ENCODE data around the gene FLCN.

FLCN gene

DNA sequence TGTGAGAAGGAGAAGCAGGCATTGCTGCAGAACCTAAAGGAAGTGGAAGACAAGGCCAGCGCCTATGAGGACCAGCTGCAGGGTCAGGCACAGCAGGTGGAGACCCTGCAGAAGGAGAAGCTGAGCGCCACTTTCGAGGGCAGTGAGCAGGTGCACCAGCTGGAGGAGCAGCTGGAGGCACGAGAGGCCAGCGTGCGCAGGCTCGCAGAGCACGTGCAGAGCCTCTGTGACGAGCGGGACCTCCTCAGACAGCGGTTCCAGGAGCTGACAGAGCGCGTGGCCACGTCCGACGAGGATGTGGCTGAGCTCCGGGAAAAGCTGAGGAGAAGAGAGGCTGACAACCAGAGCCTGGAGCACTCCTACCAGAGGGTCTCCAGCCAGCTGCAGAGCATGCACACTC is 72.3 kb downstream of the FLCN start:
- DNase-seq, result no peak

DNA sequence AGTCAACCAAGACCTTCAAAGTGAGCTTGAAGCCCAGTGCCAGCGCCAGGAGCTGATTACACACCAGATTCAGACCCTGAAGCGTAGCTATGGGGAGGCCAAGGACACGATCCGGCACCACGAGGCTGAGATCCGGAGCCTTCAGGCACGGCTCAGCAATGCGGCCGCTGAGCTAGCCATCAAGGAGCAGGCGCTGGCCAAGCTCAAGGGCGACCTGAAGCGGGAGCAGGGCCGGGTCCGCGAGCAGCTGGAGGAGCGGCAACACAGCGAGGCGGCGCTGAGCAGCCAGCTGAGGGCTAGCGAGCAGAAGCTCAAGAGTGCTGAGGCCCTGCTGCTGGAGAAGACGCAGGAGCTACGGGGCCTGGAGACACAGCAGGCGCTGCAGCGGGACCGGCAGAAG is 72.8 kb downstream of the FLCN start:
- no peak for DNase-seq
